Body of pancreas (tissue), 4 donors: ENCODE results near the gene TNFRSF11A. TPM values are rescaled to one million over a fixed set of nuclear protein-coding genes. Genes with fewer than 3 reads are reported as not detected.

ENCODE experiments used
- ATAC-seq: fragments of 150-250 bp; one replicate; pipeline ENCODE4 v1.9.1; 2016
- DNase-seq, 4 donors: peaks; one replicate each; pipeline ENCODE4 v3.0.0-alpha.2; 2019
- H3K27ac ChIP-seq, 4 donors: fragments of 200-600 bp; sonication (generic); 1 replicate in 3 of 4; 2 replicates in 1 of 4; pipeline versions ENCODE4 v1.5.1 to v1.6.1; 2016 to 2019; ENCODE audit warnings: mild to moderate bottlenecking in 1 of 4, mixed read lengths in 1 of 4, moderate library complexity in 1 of 4
- H3K27me3 ChIP-seq, 2 donors: fragments of 200-600 bp; sonication (generic); one replicate each; pipeline ENCODE4 v1.6.0; 2016; ENCODE audit warnings: mild to moderate bottlenecking in 1 of 2
- H3K36me3 ChIP-seq, 2 donors: fragments of 200-600 bp; sonication (generic); replicated peaks in 1 of 2; 2 replicates each; pipeline ENCODE4 v1.5.1; 2016; ENCODE audit warnings: low read depth in 2 of 2; ENCODE audit not compliant: insufficient read depth in 1 of 2
- H3K4me1 ChIP-seq: fragments of 200-600 bp; sonication (generic); one replicate; pipeline ENCODE4 v1.6.0; 2016
- H3K4me3 ChIP-seq, 2 donors: fragments of 200-600 bp; sonication (generic); 1 replicate in 1 of 2; 2 replicates in 1 of 2; pipeline ENCODE4 v1.5.1; 2016 to 2019
- H3K9me3 ChIP-seq, 3 donors: fragments of 200-600 bp; sonication (generic); 1 replicate in 2 of 3; 2 replicates in 1 of 3; pipeline ENCODE4 v1.5.1; 2016
- POLR2A ChIP-seq, 3 donors: fragments of 450-650 bp; IDR thresholded peaks; one replicate each; pipeline ENCODE4 v1.6.1; 2016; ENCODE audit warnings: antibody characterized with exemption in 3 of 3, mild to moderate bottlenecking in 2 of 3
- whole genome bisulfite sequencing, 2 donors: methylation state at CpG; one replicate each; pipeline ENCODE4 v1.1.5; 2017; 5-methylcytosine and 5-hydroxymethylcytosine counted together
- intact Hi-C: fragments of 100-400 bp; cut with DNase I; formaldehyde crosslinking; loops from one replicate; pipeline ENCODE4 v1.15.1; 2023
- total RNA-seq, 2 donors: library from RNA; depleted of rRNA; stranded (reverse); fragments of >200 nt; gene quantifications; one replicate each; pipeline ENCODE4 v1.1.0, GENCODE V29; 2016
- TF ChIP-seq, protein P1 (sequence below), 7 experiments: fragments of 450-650 bp in 4 of 7; fragments of 200-600 bp in 3 of 7; sonication (generic) in 3 of 7; IDR thresholded peaks; one replicate each; pipeline ENCODE4 v1.5.1; 2016 to 2019; ENCODE audit warnings: antibody characterized with exemption in 7 of 7

TNFRSF11A gene
- total RNA-seq, 2 donors from 2014 or later: 3.3 to 3.4 TPM

DNA sequence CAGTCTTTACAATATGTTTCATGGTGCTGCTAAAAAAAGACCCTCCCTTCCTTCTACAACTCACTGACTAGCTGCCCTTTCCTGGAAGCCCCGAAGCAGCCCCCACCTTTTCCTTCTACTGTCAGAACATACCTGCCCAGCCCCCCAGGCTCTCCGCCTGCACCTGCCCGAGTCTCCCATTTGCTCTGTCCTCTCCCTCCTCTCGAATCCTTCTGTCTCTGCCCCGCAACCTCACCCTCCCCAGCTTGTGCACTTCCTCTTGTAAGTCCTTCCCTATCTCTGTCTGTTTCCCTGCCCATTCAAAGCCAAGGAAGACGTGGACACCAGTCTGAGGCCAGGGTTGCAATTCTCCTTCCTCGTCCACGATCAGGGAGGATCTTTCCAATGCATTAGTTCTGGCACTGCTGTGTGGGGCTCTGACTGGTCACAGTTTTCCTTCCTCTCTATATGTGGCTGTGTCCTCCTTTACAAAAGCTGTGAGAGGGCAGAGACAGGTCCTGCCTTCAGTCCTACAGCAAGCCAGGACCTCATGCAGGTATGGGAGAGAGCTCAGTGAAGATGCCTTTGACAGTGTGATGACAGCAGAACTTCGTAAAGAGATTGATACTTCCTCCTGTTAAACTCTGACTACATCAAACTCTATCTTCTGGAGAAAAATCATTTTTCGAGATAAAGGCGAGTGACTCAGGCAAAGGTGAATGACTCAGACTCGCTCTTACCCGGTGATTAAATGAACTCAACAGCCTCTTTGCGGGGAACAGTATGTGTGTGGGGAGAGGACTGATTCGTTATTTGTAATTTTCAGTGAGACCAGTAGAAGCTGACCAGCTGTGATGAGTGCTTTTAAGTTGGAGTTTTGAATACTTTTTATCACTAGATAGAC is 14.2 kb downstream of the TNFRSF11A start:
- ATAC-seq (no peak), DNase-seq (no peak)
- H3K27ac ChIP-seq: no peak overlapping the region
- WGBS, 2 donors: 62 to 69% methylated on average over 15 of the region's 15 CpGs
- no peaks in the 10 kb centered on the region for H3K27me3 ChIP-seq
- intact Hi-C loops: no loop called here
- H3K4me3 ChIP-seq: no peak overlapping the region
- TF ChIP-seq, protein P1, sequence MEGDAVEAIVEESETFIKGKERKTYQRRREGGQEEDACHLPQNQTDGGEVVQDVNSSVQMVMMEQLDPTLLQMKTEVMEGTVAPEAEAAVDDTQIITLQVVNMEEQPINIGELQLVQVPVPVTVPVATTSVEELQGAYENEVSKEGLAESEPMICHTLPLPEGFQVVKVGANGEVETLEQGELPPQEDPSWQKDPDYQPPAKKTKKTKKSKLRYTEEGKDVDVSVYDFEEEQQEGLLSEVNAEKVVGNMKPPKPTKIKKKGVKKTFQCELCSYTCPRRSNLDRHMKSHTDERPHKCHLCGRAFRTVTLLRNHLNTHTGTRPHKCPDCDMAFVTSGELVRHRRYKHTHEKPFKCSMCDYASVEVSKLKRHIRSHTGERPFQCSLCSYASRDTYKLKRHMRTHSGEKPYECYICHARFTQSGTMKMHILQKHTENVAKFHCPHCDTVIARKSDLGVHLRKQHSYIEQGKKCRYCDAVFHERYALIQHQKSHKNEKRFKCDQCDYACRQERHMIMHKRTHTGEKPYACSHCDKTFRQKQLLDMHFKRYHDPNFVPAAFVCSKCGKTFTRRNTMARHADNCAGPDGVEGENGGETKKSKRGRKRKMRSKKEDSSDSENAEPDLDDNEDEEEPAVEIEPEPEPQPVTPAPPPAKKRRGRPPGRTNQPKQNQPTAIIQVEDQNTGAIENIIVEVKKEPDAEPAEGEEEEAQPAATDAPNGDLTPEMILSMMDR (IDR thresholded peaks at IDR 0.05): no peak
- TF ChIP-seq POLR2A (IDR thresholded peaks at IDR 0.05): no peak
- no peaks in the 10 kb centered on the region for H3K9me3 ChIP-seq
- peaks cover 4% of the 10 kb centered on the region for H3K4me1 ChIP-seq
- no peaks in the 10 kb centered on the region for H3K36me3 ChIP-seq

GRCh38 chr18:62340996-62341395 is 15.9 kb downstream of the TNFRSF11A start:
- ATAC-seq (no peak), DNase-seq (no peak)
- TF ChIP-seq, protein P1 (IDR thresholded peaks at IDR 0.05): no peak
- no peak for TF ChIP-seq POLR2A (IDR thresholded peaks at IDR 0.05)
- Histone ChIP-seq H3K9me3 (no peaks in the 10 kb centered on the region), H3K27ac (no peak overlapping the region), H3K27me3 (no peaks in the 10 kb centered on the region), H3K4me3 (no peak overlapping the region), H3K36me3 (no peaks in the 10 kb centered on the region), H3K4me1 (peaks cover 4% of the 10 kb centered on the region)
- intact Hi-C loops: no loop called here
- 62% methylated on average over 9 of the region's 9 CpGs for WGBS, 2 donors

DNA sequence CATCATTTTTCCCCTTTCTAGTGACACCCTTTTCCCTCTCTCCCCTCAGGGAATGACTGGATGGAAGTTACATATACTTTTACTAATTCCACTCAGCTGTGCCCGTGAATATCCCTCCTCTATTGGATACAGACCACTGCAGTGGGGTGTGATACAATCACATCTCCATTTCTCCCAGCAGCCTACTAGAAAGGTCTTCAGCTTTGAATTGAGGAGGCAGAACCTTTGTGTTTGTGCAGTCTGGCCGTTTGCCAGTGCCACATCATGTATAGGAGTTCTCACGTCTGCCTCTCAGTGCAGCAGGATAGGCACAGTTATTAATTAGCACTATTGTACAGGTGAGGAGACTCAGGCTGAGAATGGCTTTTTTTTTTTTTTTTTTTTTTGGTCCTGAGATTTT is 16.4 kb downstream of the TNFRSF11A start:
- no peak for TF ChIP-seq POLR2A (IDR thresholded peaks at IDR 0.05)
- TF ChIP-seq, protein P1 (IDR thresholded peaks at IDR 0.05): no peak

GRCh38 chr18:62342884-62343283 is 17.8 kb downstream of the TNFRSF11A start:
- DNase-seq: no peak
- intact Hi-C loops: no loop called here

More for the DNA sequence above, 16.4 kb downstream of the TNFRSF11A start:
- DNase-seq: peak in 1 of 4 donors; percentile 24
- no peaks in the 10 kb centered on the region for H3K9me3 ChIP-seq
- no peaks in the 10 kb centered on the region for H3K4me1 ChIP-seq
- WGBS, 2 donors: 47 to 54% methylated on average over 3 of the region's 3 CpGs
- intact Hi-C loops: no loop called here
- H3K27ac ChIP-seq: no peak overlapping the region
- ATAC-seq: no peak
- no peak overlapping the region for H3K4me3 ChIP-seq
- no peaks in the 10 kb centered on the region for H3K36me3 ChIP-seq
- no peaks in the 10 kb centered on the region for H3K27me3 ChIP-seq

More at GRCh38 chr18:62342884-62343283, 17.8 kb downstream of the TNFRSF11A start:
- no peak for ATAC-seq
- WGBS, 2 donors: 80% methylated on average over 4 of the region's 4 CpGs
- H3K27me3 ChIP-seq: no peaks in the 10 kb centered on the region
- H3K4me1 ChIP-seq: no peaks in the 10 kb centered on the region
- no peak overlapping the region for H3K27ac ChIP-seq
- no peaks in the 10 kb centered on the region for H3K9me3 ChIP-seq
- TF ChIP-seq, protein P1 (IDR thresholded peaks at IDR 0.05): no peak
- no peak for TF ChIP-seq POLR2A (IDR thresholded peaks at IDR 0.05)
- H3K4me3 ChIP-seq: no peak overlapping the region
- no peaks in the 10 kb centered on the region for H3K36me3 ChIP-seq
